ENCODE measurements around the gene ARHGAP42. TPM values are rescaled to one million over a fixed set of nuclear protein-coding genes. Genes with fewer than 3 reads are reported as not detected.

ARHGAP42 gene
- total RNA-seq, 2 donors from 2014 or later = 5.6 to 13.8 TPM

GRCh38 chr11:100769165-100769564 is 82.1 kb downstream of the ARHGAP42 start:
- no peak for TF ChIP-seq CTCF (IDR thresholded peaks at IDR 0.05)
- no peak overlapping the region for H3K27ac ChIP-seq
- no peak for ATAC-seq (ENCODE audit: insufficient number of reproducible peaks, low FRiP score, low read depth)

GRCh38 chr11:100769617-100770016 is 82.5 kb downstream of the ARHGAP42 start:
- Histone ChIP-seq H3K36me3 (no peaks in the 10 kb centered on the region), H3K9me3 (no peaks in the 10 kb centered on the region), H3K4me1 (ENCODE audit: control insufficient read depth in 1 of 2, low read depth in 2 of 2) (peaks cover 0 to 3% of the 10 kb centered on the region in 2 donors), H3K27me3 (replicated peaks; ENCODE audit: insufficient read depth) (no peaks in the 10 kb centered on the region), H3K27ac (no peak overlapping the region), H3K4me3 (no peak overlapping the region)
- ATAC-seq (ENCODE audit: insufficient number of reproducible peaks, low FRiP score, low read depth) (no peak), DNase-seq (ENCODE audit: low spot score) (no peak)
- TF ChIP-seq CTCF (IDR thresholded peaks at IDR 0.05) = no peak

More at GRCh38 chr11:100769165-100769564, 82.1 kb downstream of the ARHGAP42 start:
- DNase-seq (ENCODE audit: low spot score) = no peak
- Histone ChIP-seq H3K27me3 (replicated peaks; ENCODE audit: insufficient read depth) (no peaks in the 10 kb centered on the region), H3K36me3 (no peaks in the 10 kb centered on the region), H3K9me3 (no peaks in the 10 kb centered on the region), H3K4me3 (no peak overlapping the region), H3K4me1 (ENCODE audit: control insufficient read depth in 1 of 2, low read depth in 2 of 2) (peaks cover 0 to 3% of the 10 kb centered on the region in 2 donors)

- Histone ChIP-seq H3K4me3 (no peak overlapping the region), H3K27ac (no peak overlapping the region), H3K27me3 (replicated peaks; ENCODE audit: insufficient read depth) (no peaks in the 10 kb centered on the region), H3K9me3 (no peaks in the 10 kb centered on the region), H3K36me3 (no peaks in the 10 kb centered on the region), H3K4me1 (ENCODE audit: control insufficient read depth in 1 of 2, low read depth in 2 of 2) (peaks cover 0 to 3% of the 10 kb centered on the region in 2 donors)
- no peak for DNase-seq (ENCODE audit: low spot score)
- no peak for ATAC-seq (ENCODE audit: insufficient number of reproducible peaks, low FRiP score, low read depth)
- TF ChIP-seq CTCF (IDR thresholded peaks at IDR 0.05) = no peak
Measured at GRCh38 chr11:100774132-100774531, 87.0 kb downstream of the ARHGAP42 start.

GRCh38 chr11:100774859-100775258 is 87.8 kb downstream of the ARHGAP42 start:
- H3K4me1 ChIP-seq (ENCODE audit: control insufficient read depth in 1 of 2, low read depth in 2 of 2) = no peaks in the 10 kb centered on the region
- TF ChIP-seq CTCF (IDR thresholded peaks at IDR 0.05) = no peak
- ATAC-seq (ENCODE audit: insufficient number of reproducible peaks, low FRiP score, low read depth) (no peak), DNase-seq (ENCODE audit: low spot score) (no peak)
- H3K36me3 ChIP-seq = no peaks in the 10 kb centered on the region
- H3K27me3 ChIP-seq (replicated peaks; ENCODE audit: insufficient read depth) = no peaks in the 10 kb centered on the region
- no peaks in the 10 kb centered on the region for H3K9me3 ChIP-seq
- no peak overlapping the region for H3K27ac ChIP-seq
- no peak overlapping the region for H3K4me3 ChIP-seq

- H3K4me1 ChIP-seq (ENCODE audit: control insufficient read depth in 1 of 2, low read depth in 2 of 2) = no peaks in the 10 kb centered on the region
- TF ChIP-seq CTCF (IDR thresholded peaks at IDR 0.05) = no peak
- H3K9me3 ChIP-seq = no peaks in the 10 kb centered on the region
- DNase-seq (ENCODE audit: low spot score) (no peak), ATAC-seq (ENCODE audit: insufficient number of reproducible peaks, low FRiP score, low read depth) (no peak)
- no peaks in the 10 kb centered on the region for H3K27me3 ChIP-seq (replicated peaks; ENCODE audit: insufficient read depth)
- no peak overlapping the region for H3K27ac ChIP-seq
- no peaks in the 10 kb centered on the region for H3K36me3 ChIP-seq
- H3K4me3 ChIP-seq = no peak overlapping the region
Measured at GRCh38 chr11:100776212-100776896, 89.3 kb downstream of the ARHGAP42 start.
